Mammary epithelial cell (primary cell): ENCODE data around the gene SEMA6B.

Source experiments
- EZH2 ChIP-seq: IDR thresholded peaks from 2 replicates; pipeline ENCODE4 v1.6.1; 2012; ENCODE audit warnings: low read length, inconsistent platforms, borderline replicate concordance
- TF ChIP-seq, protein P1 (sequence below), 2 donors: IDR thresholded peaks in 1 of 2; conservative IDR thresholded peaks in 1 of 2; 2 replicates each; pipeline ENCODE4 v1.5.1; 2011 to 2012; ENCODE audit warnings: inconsistent platforms in 2 of 2, low read length in 2 of 2, mild to moderate bottlenecking in 2 of 2, control low read depth in 1 of 2, low read depth in 1 of 2; ENCODE audit not compliant: insufficient read depth in 1 of 2; ENCODE audit errors: extremely low read depth in 1 of 2

DNA sequence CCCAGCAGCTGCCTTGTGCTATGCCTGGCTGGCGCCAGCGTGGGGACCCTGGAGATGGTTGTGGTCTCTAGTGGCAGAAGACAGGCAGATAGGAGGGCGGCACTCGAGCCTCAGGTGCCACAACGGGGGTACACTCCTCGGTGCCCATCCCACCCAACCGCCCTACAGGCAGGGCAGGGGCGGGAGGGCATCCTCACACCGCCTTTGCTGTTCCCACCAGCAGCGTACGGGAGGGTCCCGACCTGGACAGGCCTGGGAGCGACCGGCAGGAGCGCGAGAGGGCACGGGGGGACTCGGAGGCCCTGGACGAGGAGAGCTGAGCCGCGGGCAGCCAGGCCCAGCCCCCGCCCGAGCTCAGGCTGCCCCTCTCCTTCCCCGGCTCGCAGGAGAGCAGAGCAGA, 57.8 kb downstream of the SEMA6B start:
- TF ChIP-seq, protein P1, sequence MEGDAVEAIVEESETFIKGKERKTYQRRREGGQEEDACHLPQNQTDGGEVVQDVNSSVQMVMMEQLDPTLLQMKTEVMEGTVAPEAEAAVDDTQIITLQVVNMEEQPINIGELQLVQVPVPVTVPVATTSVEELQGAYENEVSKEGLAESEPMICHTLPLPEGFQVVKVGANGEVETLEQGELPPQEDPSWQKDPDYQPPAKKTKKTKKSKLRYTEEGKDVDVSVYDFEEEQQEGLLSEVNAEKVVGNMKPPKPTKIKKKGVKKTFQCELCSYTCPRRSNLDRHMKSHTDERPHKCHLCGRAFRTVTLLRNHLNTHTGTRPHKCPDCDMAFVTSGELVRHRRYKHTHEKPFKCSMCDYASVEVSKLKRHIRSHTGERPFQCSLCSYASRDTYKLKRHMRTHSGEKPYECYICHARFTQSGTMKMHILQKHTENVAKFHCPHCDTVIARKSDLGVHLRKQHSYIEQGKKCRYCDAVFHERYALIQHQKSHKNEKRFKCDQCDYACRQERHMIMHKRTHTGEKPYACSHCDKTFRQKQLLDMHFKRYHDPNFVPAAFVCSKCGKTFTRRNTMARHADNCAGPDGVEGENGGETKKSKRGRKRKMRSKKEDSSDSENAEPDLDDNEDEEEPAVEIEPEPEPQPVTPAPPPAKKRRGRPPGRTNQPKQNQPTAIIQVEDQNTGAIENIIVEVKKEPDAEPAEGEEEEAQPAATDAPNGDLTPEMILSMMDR (conservative IDR thresholded peaks at IDR 0.05 in 1 of 2, IDR thresholded peaks at IDR 0.05 in 1 of 2; ENCODE audit: extremely low read depth in 1 of 2, insufficient read depth in 1 of 2, low read depth in 1 of 2, low read length in 2 of 2), result no peak
- no peak for TF ChIP-seq EZH2
